Measurements from ENCODE around the gene NCAPG2.

NCAPG2 gene

DNA sequence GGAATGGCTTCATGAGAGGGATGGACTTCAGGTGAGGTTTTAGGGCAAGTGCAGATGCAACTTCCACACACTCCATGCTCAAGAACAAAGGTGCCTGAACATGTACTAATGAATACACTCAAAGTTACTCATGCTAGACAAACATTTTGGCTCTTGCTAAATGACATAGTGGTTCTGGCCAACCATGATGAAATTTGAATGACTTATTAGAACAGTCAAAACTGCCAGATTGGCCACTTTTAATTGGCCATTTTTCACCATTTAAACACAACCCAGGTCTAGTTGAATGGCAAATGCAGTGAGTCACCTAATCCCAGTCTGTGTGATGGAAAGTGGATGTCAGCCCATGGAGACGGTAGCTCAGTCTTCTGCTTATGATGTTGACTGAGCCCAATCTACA lies 112.1 kb downstream of the NCAPG2 start:
- no peak for DNase-seq

DNA sequence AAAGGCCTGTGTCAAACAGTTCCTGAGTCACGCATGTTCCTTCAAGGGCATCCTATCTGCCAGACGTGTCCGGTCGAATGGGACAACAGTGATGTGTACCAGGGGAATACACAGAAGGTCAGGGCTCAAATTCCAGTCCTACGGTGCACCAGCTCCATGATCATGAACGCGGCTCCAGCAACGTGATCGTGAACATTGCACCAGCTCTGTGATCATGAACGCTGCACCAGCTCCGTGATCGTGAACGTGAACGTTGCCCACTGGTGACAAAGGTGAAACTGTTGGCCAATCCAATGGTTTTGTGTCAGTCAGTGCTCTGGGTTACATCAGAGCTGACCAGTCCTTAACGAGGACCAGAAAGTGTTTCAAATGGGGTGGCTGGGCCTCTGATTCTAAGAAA lies 112.7 kb downstream of the NCAPG2 start:
- DNase-seq: no peak

DNA sequence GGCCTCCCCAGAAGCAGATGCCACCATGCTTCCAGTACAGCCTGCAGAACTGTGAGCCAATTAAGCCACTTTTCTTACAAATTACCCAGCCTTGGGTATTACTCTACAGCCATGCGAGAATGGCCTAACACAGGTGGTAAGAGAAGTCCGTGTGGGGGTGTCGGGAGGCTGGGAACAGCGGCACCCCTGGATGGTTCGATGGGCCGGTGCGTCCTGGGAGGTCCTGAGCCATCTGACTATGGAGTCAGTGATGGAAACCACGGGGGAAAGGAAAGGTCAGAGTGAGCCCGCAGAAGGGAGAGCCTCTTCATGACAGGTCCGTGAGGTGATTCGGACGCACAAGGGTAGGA lies 114.4 kb downstream of the NCAPG2 start:
- no peak for DNase-seq

DNA sequence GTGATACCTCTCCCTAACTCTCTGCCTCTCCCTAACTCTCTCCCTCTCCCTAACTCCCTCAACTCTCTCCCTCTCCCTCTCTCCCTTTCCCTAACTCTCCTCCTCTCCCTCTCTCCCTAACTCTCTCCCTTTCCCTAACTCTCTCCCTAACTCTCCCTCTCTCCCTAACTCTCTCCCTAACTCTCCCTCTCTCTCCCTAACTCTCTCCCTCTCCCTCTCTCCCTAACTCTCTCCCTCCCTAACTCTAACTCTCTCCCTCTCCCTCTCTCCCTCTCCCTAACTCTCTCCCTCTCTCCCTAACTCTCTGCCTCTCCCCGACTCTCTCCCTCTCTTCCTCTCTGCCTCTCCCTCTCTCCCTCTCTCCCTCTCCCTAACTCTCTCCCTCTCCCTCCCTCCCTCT lies 115.0 kb downstream of the NCAPG2 start:
- no peak for DNase-seq

DNA sequence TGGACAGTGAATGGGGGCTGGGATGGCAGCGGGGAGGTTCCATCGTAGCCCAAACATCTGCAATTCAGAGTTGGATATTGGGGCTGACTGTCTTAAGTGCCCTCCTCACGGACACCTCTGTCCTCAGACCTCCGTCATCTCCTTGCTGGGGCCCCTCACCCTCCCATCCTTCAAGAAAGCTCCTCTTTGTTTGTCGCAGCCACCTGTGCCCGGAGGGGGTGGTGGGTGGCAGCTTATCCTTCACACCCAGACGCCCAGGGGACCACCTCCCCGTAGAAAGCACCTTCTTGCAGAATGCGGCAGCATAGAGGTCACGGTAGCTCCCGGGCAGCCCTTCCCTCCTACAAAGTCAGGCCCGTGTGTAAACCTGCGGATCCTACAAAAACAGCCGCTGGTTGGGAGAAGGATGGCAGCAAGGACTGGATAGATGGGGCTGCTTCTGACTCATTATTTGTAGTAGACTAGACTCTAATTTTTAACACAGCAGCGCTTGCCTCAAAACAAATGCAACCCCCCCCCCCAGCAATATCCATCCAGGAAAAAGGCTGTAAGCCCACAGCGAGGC lies 115.6 kb downstream of the NCAPG2 start:
- DNase-seq: no peak

DNA sequence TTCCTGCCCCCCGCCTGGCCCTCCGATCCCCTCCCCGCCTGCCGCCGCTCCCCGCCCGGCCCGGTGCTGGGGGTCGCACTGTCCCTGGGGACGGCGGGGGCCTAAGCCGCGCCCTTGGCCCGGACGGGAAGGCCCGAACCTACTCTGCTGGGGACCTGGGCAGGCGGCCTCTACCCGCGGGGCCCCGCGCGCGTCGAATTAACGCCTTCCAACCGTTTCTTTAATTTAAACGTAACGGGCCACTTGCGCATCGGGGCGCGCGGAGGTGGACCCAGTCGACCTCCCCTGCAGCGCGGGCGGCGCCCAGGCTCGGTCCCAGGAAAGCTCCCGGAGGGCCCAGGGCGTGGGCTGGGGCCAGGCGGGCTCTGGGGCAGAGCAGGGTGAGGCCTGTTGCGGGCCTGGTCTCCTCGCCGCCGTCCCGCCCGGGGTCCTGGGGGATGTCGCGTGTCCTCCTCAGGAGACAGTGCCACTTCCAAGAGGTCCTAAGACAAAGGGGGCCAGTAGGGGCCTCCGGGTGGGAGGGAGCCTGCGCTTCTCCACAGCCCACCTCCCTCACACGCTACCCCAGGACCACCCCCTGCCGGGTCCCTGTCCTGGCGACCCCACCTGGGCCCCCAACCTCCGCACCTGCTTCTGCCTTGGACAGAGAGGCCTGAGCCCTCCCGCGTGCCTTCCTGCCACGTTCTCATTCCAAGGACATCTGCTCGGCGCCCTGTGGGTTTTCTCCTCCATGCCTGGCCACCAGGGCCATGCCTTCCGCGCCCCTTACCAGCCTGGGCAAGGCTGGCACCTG lies 116.3 kb downstream of the NCAPG2 start:
- no peak for DNase-seq

DNA sequence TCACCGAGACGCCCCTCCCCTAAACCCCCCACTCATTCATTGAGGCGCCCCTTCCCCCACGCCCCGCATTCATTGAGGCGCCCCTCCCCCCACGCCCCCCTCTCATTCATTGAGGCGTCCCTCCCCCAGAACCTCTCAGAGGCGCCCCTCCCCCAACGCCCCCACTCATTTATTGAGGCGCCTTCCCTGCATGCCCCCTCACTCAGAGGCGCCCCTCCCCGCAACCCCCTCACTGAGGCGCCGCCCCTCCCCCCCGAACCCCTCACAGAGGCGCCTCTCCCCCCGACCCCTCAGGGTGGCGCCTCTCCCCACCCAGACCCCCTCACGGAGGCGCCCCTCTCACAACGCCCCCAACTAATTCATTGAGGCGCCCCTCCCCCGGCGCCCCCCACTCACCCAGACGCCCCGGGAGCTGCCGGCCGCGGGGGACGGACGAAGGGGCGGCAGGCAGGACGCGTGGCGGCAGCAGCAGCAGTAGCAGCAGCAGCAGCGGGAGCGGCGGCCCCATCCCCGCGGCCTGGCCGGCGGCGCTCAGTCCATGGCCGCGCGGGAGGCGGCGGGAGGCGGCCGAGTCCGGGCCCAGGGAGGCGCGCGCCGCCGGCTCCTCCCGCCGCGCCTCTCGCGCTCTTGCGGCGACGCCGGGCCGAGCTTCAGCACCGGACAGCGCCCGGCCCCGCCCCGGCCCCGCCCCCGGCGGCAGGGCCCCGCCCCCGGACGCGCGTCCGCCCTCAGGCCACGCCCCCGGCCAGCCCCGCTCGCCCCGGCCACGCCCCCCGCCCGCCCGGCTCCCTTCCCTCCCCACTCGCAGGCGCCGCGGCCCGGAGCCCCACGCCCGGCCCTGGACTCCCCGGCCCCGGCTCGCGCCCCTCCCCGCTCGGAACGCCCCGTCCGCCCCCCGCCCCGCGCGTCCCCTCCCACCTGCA lies 117.2 kb downstream of the NCAPG2 start, which contains the start of gene PTPRN2:
PTPRN2 (minus strand) TSS at position 662 of the 923 bp plus-strand sequence.
- DNase-seq: peak; percentile 43

DNA sequence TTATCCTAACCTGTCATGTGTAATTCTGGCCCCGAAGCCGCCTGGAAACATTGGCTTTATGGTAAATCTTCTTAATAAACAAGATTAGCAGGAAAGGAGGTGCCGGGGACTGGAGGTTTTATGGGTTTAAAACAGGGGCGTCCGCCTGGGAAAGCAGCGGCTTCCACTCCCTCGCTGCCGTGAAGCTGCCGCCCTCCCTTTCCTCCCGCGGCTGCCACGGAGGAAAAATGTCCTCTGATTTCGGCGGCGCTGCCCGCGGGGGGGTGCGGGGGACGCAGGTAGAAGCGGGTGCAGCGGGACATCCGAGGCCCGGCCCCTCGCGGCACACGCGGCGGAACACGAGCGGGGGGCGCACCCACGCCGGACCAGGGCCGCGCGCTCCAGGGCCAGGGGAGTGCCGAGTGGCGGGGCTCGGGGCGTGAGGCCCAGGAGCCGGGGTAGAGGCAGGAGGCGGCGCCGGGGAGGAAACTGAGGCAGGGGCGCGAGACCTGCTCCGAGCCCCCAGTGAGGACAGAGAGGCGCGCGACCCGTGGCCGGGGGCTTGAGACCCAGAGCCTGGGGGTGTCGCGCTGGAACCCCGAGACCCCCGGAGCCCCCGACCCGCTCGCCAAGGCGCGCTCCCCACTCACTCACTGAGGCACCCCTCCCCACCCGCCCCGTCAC lies 118.0 kb downstream of the NCAPG2 start:
- DNase-seq: no peak

DNA sequence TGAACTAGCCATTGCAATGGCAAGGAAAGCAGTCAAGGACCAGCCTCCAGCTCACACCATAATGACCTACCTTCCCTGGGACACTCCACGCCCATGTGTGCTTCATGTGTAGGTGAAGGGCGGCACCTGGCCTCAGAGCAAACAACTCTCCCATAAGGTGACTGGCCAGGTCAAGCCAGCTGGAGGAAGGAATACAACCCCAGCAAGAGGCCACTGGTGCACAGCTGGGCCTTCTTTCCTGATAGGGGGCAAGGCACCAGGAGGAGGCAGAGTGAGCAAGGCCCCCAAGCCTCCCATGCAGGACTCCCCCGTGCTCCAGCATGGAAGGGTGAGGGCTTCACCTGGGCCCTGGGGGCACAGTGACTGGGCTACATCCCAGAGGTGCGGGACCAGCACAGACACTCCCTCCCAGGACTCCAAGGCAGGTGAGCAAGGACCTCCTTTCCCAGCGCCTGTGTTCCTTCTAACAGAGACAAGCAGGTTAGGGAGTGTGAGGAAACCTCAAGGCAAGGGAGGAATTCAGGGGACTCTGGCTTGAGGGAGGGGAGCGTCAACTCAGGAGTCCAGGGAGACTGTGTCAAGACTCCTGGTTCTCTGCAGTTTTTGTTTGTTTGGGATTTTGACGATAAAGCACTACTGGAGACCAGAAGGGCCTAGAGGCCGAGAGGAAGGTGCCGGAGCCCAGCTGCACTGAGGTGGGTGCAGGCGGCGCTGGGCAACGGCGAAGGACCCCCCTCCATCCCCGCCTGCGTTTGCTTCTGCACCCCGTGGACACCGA lies 118.7 kb downstream of the NCAPG2 start:
- DNase-seq: no peak

DNA sequence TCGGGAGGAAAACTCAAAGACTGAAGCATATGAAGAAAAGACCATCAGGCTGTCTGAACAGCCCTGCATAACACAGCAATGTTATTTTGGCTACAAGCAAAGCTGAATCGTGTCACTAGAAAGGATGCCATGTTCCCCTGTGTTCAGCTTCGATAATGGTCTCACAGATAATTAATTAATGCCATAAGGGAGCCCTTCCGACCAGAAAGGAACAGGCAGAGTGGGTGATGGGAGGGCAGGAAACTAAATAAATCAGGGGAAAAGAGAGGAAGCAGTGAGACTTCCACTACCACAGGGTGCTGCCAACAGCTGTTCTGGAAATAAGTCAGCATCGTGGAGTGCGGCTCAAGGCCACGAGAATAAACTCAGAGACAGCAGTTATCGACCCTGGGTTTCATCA lies 120.2 kb downstream of the NCAPG2 start:
- no peak for DNase-seq

DNA sequence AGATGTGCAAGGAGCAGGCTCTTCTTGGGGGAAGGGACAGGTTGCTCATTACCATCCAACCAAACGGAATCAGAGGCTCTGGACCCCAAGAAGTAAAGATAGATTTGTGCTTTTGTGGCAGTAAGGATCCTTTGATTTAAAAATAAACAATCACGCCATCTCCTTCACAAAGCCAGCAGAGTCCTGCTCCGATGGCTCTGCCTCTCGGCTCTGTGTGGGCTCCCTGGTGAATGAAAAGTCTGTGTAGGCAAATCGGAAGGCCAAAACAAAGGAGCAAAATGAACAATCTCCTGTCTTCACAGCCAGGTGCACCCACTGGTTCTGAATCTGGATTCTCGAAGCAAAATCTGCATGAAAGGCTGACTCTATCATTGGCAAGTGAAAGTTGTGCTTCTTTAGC lies 120.8 kb downstream of the NCAPG2 start:
- no peak for DNase-seq

DNA sequence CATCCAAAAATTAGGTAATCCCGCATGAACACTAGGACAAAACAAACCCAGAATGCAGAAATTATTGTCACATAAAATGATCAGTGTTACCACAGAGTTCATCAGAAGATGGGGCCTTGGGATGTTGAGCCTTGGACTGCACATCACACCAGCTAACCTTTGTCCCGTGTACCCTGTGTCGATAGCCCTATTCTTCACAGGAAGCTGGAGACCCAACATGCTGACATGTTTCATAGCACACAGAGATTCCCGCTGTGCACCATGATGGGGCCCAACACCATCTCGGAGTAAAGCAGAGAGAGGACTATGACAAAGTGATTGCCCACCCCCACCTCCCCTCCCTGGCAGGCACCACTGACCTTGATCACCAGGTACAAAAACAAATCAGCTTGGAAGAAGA lies 121.5 kb downstream of the NCAPG2 start:
- no peak for DNase-seq

DNA sequence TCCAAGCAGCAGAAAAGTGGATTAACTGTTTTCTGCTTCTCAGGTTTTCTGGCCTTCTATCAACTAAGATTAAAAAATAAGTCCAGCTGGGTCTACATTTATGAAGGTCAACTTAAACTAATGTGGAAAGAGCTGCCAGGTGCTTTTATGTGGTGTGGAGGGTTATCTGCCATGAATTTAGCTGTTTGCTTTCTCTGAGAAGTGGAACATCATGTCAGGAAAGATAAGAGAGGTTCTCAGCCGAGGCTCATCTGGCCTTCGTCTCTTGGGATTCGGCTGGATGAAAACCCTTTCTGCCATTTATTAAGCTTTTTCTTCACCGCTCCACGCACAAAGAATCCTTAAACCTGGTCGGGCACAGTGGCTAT lies 122.5 kb downstream of the NCAPG2 start:
- DNase-seq: no peak

DNA sequence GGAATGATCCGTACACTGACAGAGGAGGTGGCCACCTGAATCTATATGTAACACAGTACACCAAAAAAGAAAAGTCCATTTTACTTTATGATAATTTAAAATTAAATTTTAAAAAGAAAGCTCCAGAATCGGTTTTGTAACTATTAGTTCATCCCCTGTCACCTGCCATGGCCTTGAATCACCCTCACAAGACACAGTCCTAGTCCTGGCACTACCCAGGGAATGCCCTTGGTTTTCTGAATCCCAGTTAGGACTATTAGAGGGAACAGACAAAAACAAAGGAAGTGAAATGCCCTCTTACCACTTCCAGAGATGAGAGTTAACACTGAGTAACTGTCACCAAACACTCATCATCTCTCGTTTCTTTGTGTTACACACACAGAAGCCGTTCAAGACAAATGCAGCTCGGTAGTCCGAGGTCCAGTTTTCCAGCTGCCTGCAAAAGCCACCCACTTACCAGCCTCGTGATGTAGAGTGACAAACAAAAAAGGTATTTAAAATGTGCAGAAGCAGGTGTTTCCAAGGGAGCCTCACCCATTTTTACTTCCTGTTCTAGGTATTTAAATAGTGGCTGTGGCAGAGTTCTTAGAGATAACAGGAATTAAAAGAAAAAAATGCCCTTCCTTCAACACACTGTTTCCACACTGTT lies 123.0 kb downstream of the NCAPG2 start:
- DNase-seq: no peak

Data from central memory CD4-positive, alpha-beta T cell (primary cell).